ENCODE data around the gene MED9. TPM values are rescaled to one million over a fixed set of nuclear protein-coding genes. Genes with fewer than 3 reads are reported as not detected.
A peak's percentile ranks its signal among the peaks of the same experiment; 100 is the strongest.

MED9 gene
- total and polyA plus RNA-seq, 2 donors = 14.3 TPM

DNA sequence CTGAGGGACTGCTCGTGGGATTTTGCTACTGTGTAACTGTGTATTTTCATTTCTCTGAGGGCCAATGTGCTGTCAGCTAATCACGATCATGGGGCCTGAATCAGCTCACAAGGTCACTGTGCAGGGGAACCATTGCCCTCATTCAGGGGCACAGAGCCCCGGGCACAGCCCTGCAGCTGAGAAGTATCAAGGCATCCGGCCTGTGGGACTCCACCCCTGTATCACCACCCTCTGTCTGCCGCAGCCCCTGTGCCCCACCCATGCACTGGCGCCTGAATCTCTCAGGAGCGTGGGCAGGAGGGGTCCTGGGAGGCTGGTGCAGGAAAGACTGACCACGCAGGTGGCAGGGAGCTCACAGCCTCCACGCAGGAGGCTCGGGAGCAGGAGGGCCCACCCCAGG, 62.8 kb downstream of the MED9 start:
- WGBS = 94% methylated on average over 10 of the region's 10 CpGs
- DNase-seq (ENCODE audit: low read depth in 6 of 9, low spot score in 9 of 9) = no peak
- no peak overlapping the region for H3K4me3 ChIP-seq (ENCODE audit: low read length in 2 of 2)
- no peak overlapping the region for H3K27ac ChIP-seq (ENCODE audit: low read depth in 1 of 2, low read length in 1 of 2)
- peaks cover 0 to 11% of the 10 kb centered on the region in 2 donors for H3K4me1 ChIP-seq (ENCODE audit: control insufficient read depth in 2 of 2, insufficient read depth in 2 of 2, low read length in 2 of 2)
- H3K9me3 ChIP-seq (ENCODE audit: control insufficient read depth in 2 of 2, insufficient read depth in 1 of 2, low read length in 1 of 2) = no peaks in the 10 kb centered on the region
- no peaks in the 10 kb centered on the region for H3K27me3 ChIP-seq (ENCODE audit: control insufficient read depth in 2 of 2, insufficient read depth in 1 of 2, low read length in 1 of 2)
- no peaks in the 10 kb centered on the region for H3K36me3 ChIP-seq (ENCODE audit: control insufficient read depth in 2 of 2, insufficient read depth in 2 of 2, low read length in 1 of 2)

DNA sequence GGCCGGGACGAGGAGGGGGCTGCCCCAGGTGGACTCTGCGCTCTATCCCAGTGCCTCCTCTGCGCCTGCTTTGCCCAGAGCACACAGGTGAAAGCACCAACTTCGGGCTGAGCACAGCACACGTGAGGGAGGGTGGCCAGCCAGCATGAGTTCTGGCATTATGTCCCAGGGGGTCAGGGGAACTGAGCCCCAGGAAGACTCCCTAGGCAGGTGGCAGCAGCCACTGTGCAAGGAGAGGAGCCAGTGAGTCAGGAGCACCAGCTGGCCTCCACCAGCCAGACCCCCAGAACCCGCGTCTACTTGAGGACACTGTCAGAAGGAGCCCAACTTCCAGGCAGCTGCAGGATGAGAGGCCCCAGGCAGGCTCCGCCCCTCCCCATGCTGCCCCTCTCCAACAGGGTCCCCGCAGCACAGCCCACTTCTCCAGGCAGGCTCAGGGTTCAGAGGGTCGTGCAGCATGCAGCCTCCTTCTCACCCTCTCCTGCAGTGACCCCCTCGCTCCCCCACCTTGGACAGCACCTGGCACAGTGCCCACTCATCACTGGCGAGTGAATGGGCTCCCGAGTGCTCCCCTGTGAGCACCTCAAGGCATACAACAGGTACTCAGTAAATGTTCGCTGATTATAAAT, 63.6 kb downstream of the MED9 start:
- Histone ChIP-seq H3K4me3 (ENCODE audit: low read length in 2 of 2) (no peak overlapping the region), H3K27me3 (ENCODE audit: control insufficient read depth in 2 of 2, insufficient read depth in 1 of 2, low read length in 1 of 2) (no peaks in the 10 kb centered on the region), H3K27ac (ENCODE audit: low read depth in 1 of 2, low read length in 1 of 2) (no peak overlapping the region), H3K9me3 (ENCODE audit: control insufficient read depth in 2 of 2, insufficient read depth in 1 of 2, low read length in 1 of 2) (no peaks in the 10 kb centered on the region), H3K36me3 (ENCODE audit: control insufficient read depth in 2 of 2, insufficient read depth in 2 of 2, low read length in 1 of 2) (no peaks in the 10 kb centered on the region), H3K4me1 (ENCODE audit: control insufficient read depth in 2 of 2, insufficient read depth in 2 of 2, low read length in 2 of 2) (peaks cover 0 to 11% of the 10 kb centered on the region in 2 donors)
- WGBS = 89% methylated on average over 15 of the region's 15 CpGs
- peak in 1 of 9 donors; percentile 26 for DNase-seq (ENCODE audit: low read depth in 6 of 9, low spot score in 9 of 9)

DNA sequence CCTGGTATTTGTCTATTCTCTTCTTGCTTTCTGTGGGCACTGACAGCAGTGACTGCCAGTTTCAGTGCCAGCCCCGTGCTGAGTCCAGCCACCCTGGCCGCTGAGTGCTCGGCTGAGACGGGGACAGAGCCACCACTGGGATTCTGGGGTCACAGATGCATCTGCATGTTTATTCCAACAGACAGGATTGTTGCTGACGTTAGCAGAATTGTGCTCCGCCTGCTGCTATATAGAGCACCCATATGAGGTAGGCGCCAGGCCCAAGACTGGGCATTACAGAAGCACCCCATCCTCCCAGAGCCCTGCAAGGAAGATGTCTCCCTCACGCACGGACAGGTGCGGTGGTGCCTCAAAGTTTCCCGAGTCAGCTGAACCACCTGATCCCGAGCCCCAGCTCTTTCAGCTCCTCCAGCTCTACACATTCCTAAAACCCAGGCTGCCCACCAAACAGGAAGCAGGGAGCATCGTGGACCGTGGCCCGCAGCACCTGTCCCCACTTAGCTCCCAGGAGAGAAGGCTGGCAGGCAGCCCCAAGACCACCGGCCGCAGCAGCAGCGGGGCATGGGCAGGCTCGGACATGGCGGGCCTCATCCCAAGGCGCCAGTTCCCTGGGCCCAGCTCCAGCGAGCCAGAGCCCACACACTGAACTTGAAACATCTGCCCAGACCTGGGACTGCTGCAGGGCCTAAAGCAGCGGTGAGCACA, 64.3 kb downstream of the MED9 start:
- no peak overlapping the region for H3K27ac ChIP-seq (ENCODE audit: low read depth in 1 of 2, low read length in 1 of 2)
- DNase-seq (ENCODE audit: low read depth in 6 of 9, low spot score in 9 of 9) = no peak
- H3K9me3 ChIP-seq (ENCODE audit: control insufficient read depth in 2 of 2, insufficient read depth in 1 of 2, low read length in 1 of 2) = no peaks in the 10 kb centered on the region
- no peaks in the 10 kb centered on the region for H3K36me3 ChIP-seq (ENCODE audit: control insufficient read depth in 2 of 2, insufficient read depth in 2 of 2, low read length in 1 of 2)
- no peak overlapping the region for H3K4me3 ChIP-seq (ENCODE audit: low read length in 2 of 2)
- WGBS = 93% methylated on average over 23 of the region's 23 CpGs
- no peaks in the 10 kb centered on the region for H3K27me3 ChIP-seq (ENCODE audit: control insufficient read depth in 2 of 2, insufficient read depth in 1 of 2, low read length in 1 of 2)
- peaks cover 0 to 11% of the 10 kb centered on the region in 2 donors for H3K4me1 ChIP-seq (ENCODE audit: control insufficient read depth in 2 of 2, insufficient read depth in 2 of 2, low read length in 2 of 2)

DNA sequence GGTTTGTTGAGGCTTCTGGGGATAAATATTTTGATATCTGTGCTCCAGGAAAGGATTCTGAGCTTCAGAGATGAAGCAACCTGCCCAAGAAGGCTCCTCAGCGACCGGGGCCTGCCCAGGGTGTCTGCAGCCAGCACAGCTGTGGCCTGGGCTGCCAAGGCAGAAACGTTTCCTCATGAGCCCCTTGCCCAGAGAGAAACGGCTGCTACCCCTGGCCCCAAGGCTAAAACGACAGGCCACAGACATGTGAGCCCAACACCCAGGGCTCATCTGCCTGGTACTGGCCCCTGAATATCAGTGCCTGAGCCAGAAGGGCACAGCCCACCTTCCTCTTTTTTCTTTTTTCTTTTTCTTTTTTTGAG, 64.8 kb downstream of the MED9 start:
- Histone ChIP-seq H3K36me3 (ENCODE audit: control insufficient read depth in 2 of 2, insufficient read depth in 2 of 2, low read length in 1 of 2) (no peaks in the 10 kb centered on the region), H3K27me3 (ENCODE audit: control insufficient read depth in 2 of 2, insufficient read depth in 1 of 2, low read length in 1 of 2) (no peaks in the 10 kb centered on the region), H3K9me3 (ENCODE audit: control insufficient read depth in 2 of 2, insufficient read depth in 1 of 2, low read length in 1 of 2) (no peaks in the 10 kb centered on the region), H3K27ac (ENCODE audit: low read depth in 1 of 2, low read length in 1 of 2) (no peak overlapping the region), H3K4me1 (ENCODE audit: control insufficient read depth in 2 of 2, insufficient read depth in 2 of 2, low read length in 2 of 2) (peaks cover 0 to 11% of the 10 kb centered on the region in 2 donors), H3K4me3 (ENCODE audit: low read length in 2 of 2) (no peak overlapping the region)
- WGBS = 90% methylated on average over 5 of the region's 5 CpGs
- DNase-seq (ENCODE audit: low read depth in 6 of 9, low spot score in 9 of 9) = no peak

Other genes starting within 250 kb of the MED9 start
- 14.6 TPM for gene FLCN, start 239.8 kb upstream of the MED9 start, total RNA-seq
- gene FLCN, start 239.8 kb upstream of the MED9 start, polyA plus RNA-seq = 14.4 TPM
- 105 TPM for gene COPS3, start 195.8 kb upstream of the MED9 start, total RNA-seq
- 56.6 TPM for gene COPS3, start 195.8 kb upstream of the MED9 start, polyA plus RNA-seq
- gene NT5M, start 173.6 kb upstream of the MED9 start, total RNA-seq = 6.0 TPM
- gene NT5M, start 173.6 kb upstream of the MED9 start, polyA plus RNA-seq = 7.3 TPM
- 13.0 TPM for gene RASD1, start 19.4 kb downstream of the MED9 start, total RNA-seq
- gene RASD1, start 19.4 kb downstream of the MED9 start, polyA plus RNA-seq = 12.1 TPM
- gene PEMT, start 114.7 kb downstream of the MED9 start, total RNA-seq = 67.8 TPM
- gene PEMT, start 114.7 kb downstream of the MED9 start, polyA plus RNA-seq = 14.1 TPM
- gene RAI1, start 204.5 kb downstream of the MED9 start, total RNA-seq = 4.3 TPM
- 10.9 TPM for gene RAI1, start 204.5 kb downstream of the MED9 start, polyA plus RNA-seq